Measurements from ENCODE around the gene ERBB4. TPM values are rescaled to one million over a fixed set of nuclear protein-coding genes. Genes with fewer than 3 reads are reported as not detected.
"Not testable (repeated sequence)": the region's sequence is repeated elsewhere in the genome, so short reads cannot be mapped to it uniquely, and the experiment has no call there.

The ERBB4 gene
- total RNA-seq, 4 donors from 2014 or later: 1.6 to 5.7 (median 3.5) TPM

GRCh38 chr2:212249451-212249850, 289.2 kb downstream of the ERBB4 start:
- DNase-seq (no peak), ATAC-seq (no peak)
- intact Hi-C loops (cut with DNase I; ENCODE audit: low total_unique reads) (no loop called here), in situ Hi-C loops (cut with MboI; ENCODE audit: low sequenced_read_pairs in 4 of 4) (no loop called here)
- Histone ChIP-seq H3K27me3 (no peaks in the 10 kb centered on the region), H3K9me3 (no peaks in the 10 kb centered on the region), H3K36me3 (no peaks in the 10 kb centered on the region), H3K27ac (no peak overlapping the region), H3K4me3 (no peak overlapping the region), H3K4me1 (peaks cover 4 to 5% of the 10 kb centered on the region in 2 donors)
- TF ChIP-seq CTCF (IDR thresholded peaks at IDR 0.05 in 4 of 5, conservative IDR thresholded peaks at IDR 0.05 in 1 of 5) (no peak), POLR2A (IDR thresholded peaks at IDR 0.05) (no peak)

GRCh38 chr2:212245880-212246279, 292.7 kb downstream of the ERBB4 start:
- no peaks in the 10 kb centered on the region for H3K36me3 ChIP-seq
- in situ Hi-C loops (cut with MboI; ENCODE audit: low sequenced_read_pairs in 4 of 4): no loop called here
- no peaks in the 10 kb centered on the region for H3K27me3 ChIP-seq
- intact Hi-C loops (cut with DNase I; ENCODE audit: low total_unique reads): no loop called here
- H3K9me3 ChIP-seq: no peaks in the 10 kb centered on the region
- no peak overlapping the region for H3K27ac ChIP-seq
- ATAC-seq: no peak
- H3K4me1 ChIP-seq: no peaks in the 10 kb centered on the region
- no peak overlapping the region for H3K4me3 ChIP-seq
- no peak for TF ChIP-seq CTCF (IDR thresholded peaks at IDR 0.05 in 4 of 5, conservative IDR thresholded peaks at IDR 0.05 in 1 of 5)
- TF ChIP-seq POLR2A (IDR thresholded peaks at IDR 0.05): no peak
- no peak for DNase-seq

- in situ Hi-C loops (cut with MboI; ENCODE audit: low sequenced_read_pairs in 4 of 4) (no loop called here), intact Hi-C loops (cut with DNase I; ENCODE audit: low total_unique reads) (no loop called here)
Observed at GRCh38 chr2:212242724-212243123, 295.9 kb downstream of the ERBB4 start.

GRCh38 chr2:212238152-212238551, 300.4 kb downstream of the ERBB4 start:
- H3K4me3 ChIP-seq; H3K27ac ChIP-seq; H3K27me3 ChIP-seq; H3K9me3 ChIP-seq; in situ Hi-C loops (cut with MboI; ENCODE audit: low sequenced_read_pairs in 4 of 4); H3K36me3 ChIP-seq; ATAC-seq; DNase-seq; H3K4me1 ChIP-seq; intact Hi-C loops (cut with DNase I; ENCODE audit: low total_unique reads): not testable (repeated sequence)

More at GRCh38 chr2:212242724-212243123, 295.9 kb downstream of the ERBB4 start:
- ATAC-seq (no peak), DNase-seq (no peak)
- TF ChIP-seq CTCF (IDR thresholded peaks at IDR 0.05 in 4 of 5, conservative IDR thresholded peaks at IDR 0.05 in 1 of 5) (no peak), POLR2A (IDR thresholded peaks at IDR 0.05) (no peak)
- H3K9me3 ChIP-seq: no peaks in the 10 kb centered on the region
- no peak overlapping the region for H3K4me3 ChIP-seq
- no peak overlapping the region for H3K27ac ChIP-seq
- no peaks in the 10 kb centered on the region for H3K27me3 ChIP-seq
- H3K4me1 ChIP-seq: no peaks in the 10 kb centered on the region
- no peaks in the 10 kb centered on the region for H3K36me3 ChIP-seq

- Histone ChIP-seq H3K4me3 (no peak overlapping the region), H3K27ac (no peak overlapping the region), H3K27me3 (no peaks in the 10 kb centered on the region), H3K36me3 (no peaks in the 10 kb centered on the region), H3K9me3 (no peaks in the 10 kb centered on the region), H3K4me1 (no peaks in the 10 kb centered on the region)
- no peak for DNase-seq
- intact Hi-C loops (cut with DNase I; ENCODE audit: low total_unique reads) (no loop called here), in situ Hi-C loops (cut with MboI; ENCODE audit: low sequenced_read_pairs in 4 of 4) (no loop called here)
- no peak for ATAC-seq
- no peak for TF ChIP-seq CTCF (IDR thresholded peaks at IDR 0.05 in 4 of 5, conservative IDR thresholded peaks at IDR 0.05 in 1 of 5)
- TF ChIP-seq POLR2A (IDR thresholded peaks at IDR 0.05): no peak
Observed at GRCh38 chr2:212237350-212238095, 301.1 kb downstream of the ERBB4 start.

Data from gastrocnemius medialis (tissue), 4 donors.